ENCODE data around the gene EEF1AKMT1. TPM values are rescaled to one million over a fixed set of nuclear protein-coding genes. Genes with fewer than 3 reads are reported as not detected.

Gene EEF1AKMT1
- total RNA-seq, 2 donors from 2014 or later, result 7.6 to 8.1 TPM

GRCh38 chr13:20788312-20788711 is 14.6 kb upstream of the EEF1AKMT1 start:
- Mint-ChIP-seq H3K36me3 (ENCODE audit: low read depth) (peaks cover 53% of the 10 kb centered on the region), H3K27ac (no peak overlapping the region), H3K9me3 (no peaks in the 10 kb centered on the region), H3K27me3 (ENCODE audit: insufficient read depth) (no peaks in the 10 kb centered on the region), H3K4me1 (no peaks in the 10 kb centered on the region), H3K4me3 (no peak overlapping the region)
- Histone ChIP-seq H3K4me3 (ENCODE audit: low read length) (no peak overlapping the region), H3K4me1 (ENCODE audit: control insufficient read depth, insufficient read depth, low read length) (no peaks in the 10 kb centered on the region), H3K36me3 (ENCODE audit: control insufficient read depth, insufficient read depth, low read length) (peaks cover 49% of the 10 kb centered on the region), H3K9ac (ENCODE audit: extremely low read depth, low read length, poor library complexity, severe bottlenecking) (no peak overlapping the region), H3K27ac (ENCODE audit: low read depth, low read length) (no peak overlapping the region), H3K9me3 (ENCODE audit: control insufficient read depth, low read length) (no peaks in the 10 kb centered on the region), H3K27me3 (ENCODE audit: control insufficient read depth, insufficient read depth, low read length, poor library complexity, severe bottlenecking) (no peaks in the 10 kb centered on the region)
- no CpG with 5 or more reads among the region's 1 CpG for WGBS, 2 experiments (ENCODE audit: insufficient coverage in 1 of 2, insufficient read length in 1 of 2)
- DNase-seq, result no peak
- TF ChIP-seq CTCF (conservative IDR thresholded peaks at IDR 0.05), result no peak

GRCh38 chr13:20787180-20787579 is 13.4 kb upstream of the EEF1AKMT1 start:
- Histone ChIP-seq H3K9ac (ENCODE audit: extremely low read depth, low read length, poor library complexity, severe bottlenecking) (no peak overlapping the region), H3K9me3 (ENCODE audit: control insufficient read depth, low read length) (no peaks in the 10 kb centered on the region), H3K27me3 (ENCODE audit: control insufficient read depth, insufficient read depth, low read length, poor library complexity, severe bottlenecking) (no peaks in the 10 kb centered on the region), H3K4me3 (ENCODE audit: low read length) (no peak overlapping the region), H3K36me3 (ENCODE audit: control insufficient read depth, insufficient read depth, low read length) (peaks cover 59% of the 10 kb centered on the region), H3K27ac (ENCODE audit: low read depth, low read length) (no peak overlapping the region), H3K4me1 (ENCODE audit: control insufficient read depth, insufficient read depth, low read length) (no peaks in the 10 kb centered on the region)
- WGBS, 2 experiments (ENCODE audit: insufficient coverage in 1 of 2, insufficient read length in 1 of 2), result 94 to 97% methylated on average over 2 to 5 of the region's 5 CpGs
- peaks cover 56% of the 10 kb centered on the region for H3K36me3 Mint-ChIP-seq (ENCODE audit: low read depth)
- H3K4me3 Mint-ChIP-seq, result no peak overlapping the region
- TF ChIP-seq CTCF (conservative IDR thresholded peaks at IDR 0.05), result no peak
- H3K9me3 Mint-ChIP-seq, result no peaks in the 10 kb centered on the region
- no peaks in the 10 kb centered on the region for H3K4me1 Mint-ChIP-seq
- no peak overlapping the region for H3K27ac Mint-ChIP-seq
- no peaks in the 10 kb centered on the region for H3K27me3 Mint-ChIP-seq (ENCODE audit: insufficient read depth)
- no peak for DNase-seq

- Mint-ChIP-seq H3K4me3 (no peak overlapping the region), H3K27me3 (ENCODE audit: insufficient read depth) (no peaks in the 10 kb centered on the region), H3K4me1 (no peaks in the 10 kb centered on the region)
Measured at GRCh38 chr13:20782116-20782708, 8.5 kb upstream of the EEF1AKMT1 start.

More at GRCh38 chr13:20782116-20782708, 8.5 kb upstream of the EEF1AKMT1 start:
- no peak overlapping the region for H3K27ac Mint-ChIP-seq
- no peak overlapping the region for H3K9ac ChIP-seq (ENCODE audit: extremely low read depth, low read length, poor library complexity, severe bottlenecking)
- H3K9me3 Mint-ChIP-seq, result no peaks in the 10 kb centered on the region
- peaks cover 37% of the 10 kb centered on the region for H3K36me3 Mint-ChIP-seq (ENCODE audit: low read depth)
- H3K4me3 ChIP-seq (ENCODE audit: low read length), result no peak overlapping the region
- 83 to 95% methylated on average over 1 to 3 of the region's 3 CpGs for WGBS, 2 experiments (ENCODE audit: insufficient coverage in 1 of 2, insufficient read length in 1 of 2)
- H3K9me3 ChIP-seq (ENCODE audit: control insufficient read depth, low read length), result peaks cover 2% of the 10 kb centered on the region
- no peaks in the 10 kb centered on the region for H3K4me1 ChIP-seq (ENCODE audit: control insufficient read depth, insufficient read depth, low read length)
- no peak for DNase-seq
- no peak overlapping the region for H3K27ac ChIP-seq (ENCODE audit: low read depth, low read length)
- H3K27me3 ChIP-seq (ENCODE audit: control insufficient read depth, insufficient read depth, low read length, poor library complexity, severe bottlenecking), result no peaks in the 10 kb centered on the region
- no peak for TF ChIP-seq CTCF (conservative IDR thresholded peaks at IDR 0.05)
- peaks cover 57% of the 10 kb centered on the region for H3K36me3 ChIP-seq (ENCODE audit: control insufficient read depth, insufficient read depth, low read length)
